GM21381 (cell line): ENCODE measurements around the gene RNF187.

Source experiments
- ATAC-seq: cut with Tn5 transposase; IDR thresholded peaks from one replicate; pipeline ENCODE4 v1.9.1; 2021; ENCODE audit warnings: mild to moderate bottlenecking, moderate library complexity; ENCODE audit not compliant: unreplicated experiment

The RNF187 gene

DNA sequence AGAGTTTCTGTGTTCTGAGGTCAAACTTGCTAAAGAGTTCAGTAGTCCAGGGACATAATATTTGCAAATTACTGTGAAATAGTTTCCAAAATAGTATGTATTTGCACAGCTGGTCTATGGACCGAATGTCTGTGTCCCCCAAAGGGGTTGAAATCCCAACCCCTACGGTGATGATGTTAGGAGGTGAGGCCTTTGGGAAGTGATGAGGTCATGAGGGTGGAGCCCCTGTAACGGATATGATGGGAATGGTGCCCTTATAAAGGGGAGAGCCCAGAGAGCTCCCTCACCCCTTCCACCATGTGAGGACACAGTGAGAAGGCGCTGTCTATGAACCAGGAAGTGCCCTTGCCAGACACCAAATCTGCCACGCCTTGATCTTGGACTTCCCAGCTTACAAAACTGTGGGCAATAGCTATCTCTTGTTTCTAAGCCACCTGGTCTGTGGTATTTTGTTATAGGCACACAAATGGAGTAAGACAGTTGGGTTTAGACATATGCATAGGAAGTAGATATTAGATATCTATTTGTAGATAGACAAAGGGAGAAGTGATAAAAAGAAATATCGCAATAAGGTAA is 21.7 kb downstream of the RNF187 start:
- no peak for ATAC-seq

DNA sequence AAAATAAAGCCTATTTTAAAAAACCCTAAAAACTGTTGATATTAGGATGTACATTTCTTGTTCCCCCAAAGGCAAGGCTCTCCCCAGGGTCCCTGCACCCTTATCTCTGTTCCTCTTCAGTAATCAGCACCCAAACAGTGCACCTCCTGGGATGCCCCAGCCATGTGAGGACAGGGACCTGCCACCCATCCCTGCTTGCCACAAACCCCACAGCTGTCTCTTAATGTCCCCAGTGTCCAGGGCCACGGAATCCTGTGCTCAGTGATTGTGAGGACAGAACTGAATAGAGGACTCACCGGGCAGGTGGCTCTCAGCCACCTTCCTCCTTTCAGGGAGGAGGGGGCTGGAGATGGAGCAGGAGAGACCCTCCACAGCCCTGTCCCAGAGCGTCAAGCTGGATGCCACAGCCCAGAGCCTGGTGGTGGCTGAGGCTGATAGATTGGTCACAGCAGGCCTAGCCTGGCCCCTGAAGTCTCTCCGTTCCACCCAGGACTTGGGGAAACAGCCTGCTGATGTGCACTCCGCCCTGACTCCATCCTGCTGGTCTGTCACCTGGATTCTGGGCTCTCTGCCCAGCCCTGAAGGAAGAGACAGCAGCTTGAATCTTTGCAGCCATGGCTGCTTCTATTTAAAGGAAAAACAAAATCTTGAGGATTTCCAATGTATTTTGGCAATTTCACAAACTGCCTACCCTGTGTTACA is 23.1 kb downstream of the RNF187 start:
- no peak for ATAC-seq

DNA sequence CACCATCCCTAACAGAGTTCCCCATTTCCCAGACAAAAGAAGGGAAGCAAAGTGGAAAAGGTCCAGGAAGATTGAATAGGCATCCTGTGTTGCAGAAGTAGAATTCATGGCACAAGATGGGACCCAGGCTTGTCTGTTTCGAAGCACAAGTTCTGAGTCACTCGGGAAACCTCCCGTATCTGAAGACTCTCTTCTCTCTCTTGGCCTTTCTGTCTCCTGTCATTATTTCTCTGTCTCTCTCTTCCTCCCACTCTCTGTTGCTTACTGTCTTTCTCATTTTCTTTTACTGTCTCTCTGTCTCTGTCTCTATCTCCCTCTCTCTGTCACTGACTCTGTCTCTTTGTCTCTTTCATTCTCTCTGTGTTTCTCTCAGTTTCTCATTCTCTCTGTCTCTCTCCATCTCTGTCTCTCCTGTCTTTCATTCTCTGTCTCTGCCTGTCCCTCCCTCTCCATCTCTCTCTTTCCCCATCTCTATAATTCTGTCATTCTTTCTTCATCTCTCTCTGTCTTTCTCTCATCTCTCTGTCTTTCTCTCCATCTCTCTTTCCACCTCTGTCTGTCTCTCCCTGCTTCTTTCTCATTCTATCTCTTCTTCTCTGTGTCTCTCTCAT is 23.7 kb downstream of the RNF187 start:
- no peak for ATAC-seq

DNA sequence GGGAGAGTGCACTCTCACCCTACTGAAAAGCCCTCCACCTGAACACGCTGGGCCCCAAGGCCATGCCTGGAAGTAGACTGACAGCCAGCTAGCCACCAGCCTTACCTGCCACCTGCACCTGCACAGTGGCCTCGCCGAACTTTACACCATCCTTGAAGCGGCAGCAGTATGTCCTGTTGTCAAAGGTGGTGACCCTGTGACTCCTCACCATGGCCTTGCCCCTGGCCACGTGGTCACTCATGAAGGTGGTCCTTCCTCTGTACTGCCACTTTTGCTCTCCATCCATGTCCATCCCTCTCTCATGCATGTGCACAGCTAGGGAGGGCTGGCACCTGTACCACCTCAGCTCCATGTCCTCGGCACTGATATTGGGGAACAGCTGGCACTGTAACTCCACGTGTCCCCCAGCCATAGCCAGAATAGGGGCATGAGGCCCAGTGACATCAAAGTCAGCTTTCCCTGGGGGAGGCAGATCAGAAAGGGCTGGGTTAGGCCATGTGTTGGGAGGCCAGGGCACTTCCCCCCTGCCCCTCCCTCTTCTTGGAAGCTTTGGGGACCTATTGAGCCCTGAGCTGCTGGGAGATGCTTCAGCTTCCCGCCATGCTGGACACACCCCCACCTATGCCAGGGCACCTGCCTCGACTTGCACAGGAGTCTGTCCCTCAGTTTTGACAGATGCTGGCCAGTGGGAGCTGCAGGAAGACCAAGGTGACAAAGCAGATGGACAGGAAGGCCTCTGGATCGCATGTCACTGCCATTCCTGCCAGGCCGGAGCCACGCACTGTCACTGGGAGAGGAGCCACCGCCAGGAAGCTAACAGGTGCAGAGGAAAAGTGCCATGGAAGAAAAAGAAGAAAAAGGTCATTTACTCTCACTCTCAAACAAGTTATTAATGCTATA is 24.6 kb downstream of the RNF187 start:
- no peak for ATAC-seq

DNA sequence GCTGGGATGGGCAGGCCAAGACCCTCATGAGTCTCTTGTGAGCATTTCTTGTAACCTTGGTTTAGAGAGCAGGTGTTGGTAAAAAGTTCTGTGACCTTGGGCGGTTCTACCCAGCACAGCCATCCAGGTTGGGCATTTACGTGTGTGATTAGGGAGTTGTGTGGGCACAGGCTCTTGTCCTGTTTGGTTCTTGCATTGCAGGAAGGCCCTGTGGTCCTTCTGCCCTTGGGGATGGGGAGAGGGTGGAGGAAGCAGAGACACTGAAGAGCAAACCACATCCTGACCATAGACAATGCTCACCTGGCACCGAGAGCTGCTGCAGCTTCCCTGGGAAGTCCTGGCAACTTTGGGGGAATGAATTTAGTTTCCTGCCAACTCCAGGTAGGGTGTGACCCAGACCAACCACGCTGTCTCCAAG is 25.6 kb downstream of the RNF187 start:
- no peak for ATAC-seq

DNA sequence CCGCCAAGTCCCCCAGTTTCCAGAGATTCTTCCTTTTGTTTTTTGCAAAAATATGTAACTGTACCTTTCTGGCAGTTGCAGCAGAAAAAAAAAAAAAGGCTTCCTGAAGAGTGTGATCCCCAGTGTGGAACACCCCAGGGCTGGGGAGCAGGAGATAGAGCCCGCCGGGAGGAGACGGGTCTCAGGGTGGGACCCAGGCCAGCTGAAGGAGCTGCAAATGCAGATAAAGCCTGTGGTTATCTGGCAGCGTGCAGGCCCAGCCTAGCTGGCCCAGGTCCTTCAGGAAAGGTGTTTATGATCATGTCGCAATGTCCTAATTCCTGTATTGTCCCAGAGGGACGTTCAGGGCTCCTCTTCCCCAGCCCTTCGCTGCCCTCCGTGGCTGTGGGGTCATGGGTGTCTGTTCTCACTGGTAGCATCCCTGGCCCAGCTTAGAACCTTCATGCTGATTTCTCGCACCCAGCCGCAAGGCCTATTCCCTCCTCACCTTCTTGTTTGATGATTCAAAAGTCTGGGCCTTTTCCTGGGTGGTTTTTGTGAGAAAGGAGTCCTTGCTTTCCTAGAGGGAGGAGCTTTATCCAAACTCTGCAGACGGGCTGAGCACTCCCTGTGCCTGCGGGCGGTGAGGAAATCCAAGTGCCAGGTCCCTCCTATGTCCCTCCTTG is 26.2 kb downstream of the RNF187 start:
- no peak for ATAC-seq

DNA sequence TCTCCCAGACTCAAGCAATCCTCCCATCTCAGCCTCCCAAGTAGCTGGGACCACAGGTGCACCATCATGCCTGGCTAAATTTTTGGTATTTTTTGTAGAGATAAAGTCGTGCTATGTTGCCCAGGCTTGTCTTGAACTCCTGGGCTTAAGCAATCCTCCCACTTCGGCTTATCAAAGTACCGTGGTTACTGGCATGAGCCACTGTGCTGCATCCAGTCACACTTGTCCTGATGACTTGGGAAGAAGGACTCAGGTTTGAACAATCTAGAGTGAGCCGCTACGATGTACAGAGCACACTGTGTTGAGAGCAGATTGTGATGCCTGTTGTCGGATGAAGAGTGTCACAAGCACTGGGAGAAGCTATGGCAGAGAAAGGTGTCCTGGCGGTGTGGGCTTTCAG is 27.2 kb downstream of the RNF187 start:
- ATAC-seq: no peak

DNA sequence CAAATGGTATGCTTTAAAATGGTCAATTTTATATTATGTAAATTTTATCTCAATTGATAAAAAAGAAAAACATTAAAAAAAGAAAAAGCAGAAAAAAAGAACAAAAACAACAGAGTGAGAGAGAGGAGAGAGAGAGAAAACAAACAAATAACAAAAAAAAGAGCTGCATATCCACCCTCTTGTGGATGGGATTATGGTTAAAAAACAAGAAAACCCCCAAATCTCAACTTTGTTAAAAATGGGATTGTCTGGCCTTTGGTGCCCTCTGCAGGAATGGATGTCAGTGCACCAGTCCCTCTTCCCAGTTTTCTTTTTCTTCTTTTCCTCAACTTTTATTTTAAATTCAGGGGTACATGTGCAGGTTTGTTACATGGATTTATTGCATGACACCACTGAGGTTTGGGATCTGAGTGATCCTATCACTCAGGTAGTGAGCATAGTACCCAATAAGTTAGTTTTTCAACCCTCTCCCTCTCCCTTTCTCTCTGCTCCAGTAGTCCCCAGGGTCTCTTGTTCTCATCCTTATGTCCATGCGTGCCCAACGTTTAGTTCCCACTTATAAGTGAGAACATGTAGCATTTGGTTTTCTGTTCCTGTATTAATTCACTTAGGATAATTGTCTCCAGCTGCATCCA is 28.1 kb downstream of the RNF187 start:
- ATAC-seq: no peak

DNA sequence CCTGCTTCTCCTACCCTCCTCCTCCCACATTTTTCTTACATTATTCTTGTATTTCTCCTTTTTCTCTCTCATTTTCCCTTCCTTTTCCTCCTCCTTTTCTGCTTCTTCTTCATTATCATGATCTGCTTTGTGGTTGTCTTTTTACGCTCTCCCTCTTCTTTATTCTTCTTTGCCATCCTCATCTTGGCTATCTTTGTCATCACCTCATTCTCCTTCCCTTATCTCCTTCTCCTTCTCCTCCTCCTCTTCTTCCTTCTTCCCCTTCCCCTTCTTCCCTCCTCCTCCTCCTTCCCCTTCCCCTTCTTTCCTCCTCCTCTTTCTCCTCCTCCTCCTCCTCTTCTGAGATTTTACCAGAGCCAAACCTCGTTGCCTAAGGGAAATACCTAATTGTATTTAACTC is 30.5 kb downstream of the RNF187 start:
- ATAC-seq: no peak

DNA sequence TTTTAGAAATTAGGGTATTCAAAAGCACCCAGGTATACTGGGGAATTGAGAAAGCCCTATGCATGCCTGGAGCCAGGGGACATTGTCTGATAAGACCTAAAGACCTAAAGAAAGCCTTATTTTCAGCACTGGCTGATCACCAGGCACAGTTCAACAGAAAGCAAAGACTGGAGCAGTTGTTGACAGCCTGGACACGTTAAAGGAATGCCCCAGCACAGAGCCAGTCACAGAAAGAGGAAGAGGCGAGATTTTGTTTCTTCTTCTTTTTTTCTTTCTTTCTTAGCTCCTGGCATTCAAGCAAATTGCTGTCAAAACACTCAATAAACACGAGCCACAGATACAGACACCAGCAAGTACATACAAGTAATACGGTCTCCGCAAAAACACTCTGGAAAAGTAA is 40.4 kb downstream of the RNF187 start:
- ATAC-seq: no peak

DNA sequence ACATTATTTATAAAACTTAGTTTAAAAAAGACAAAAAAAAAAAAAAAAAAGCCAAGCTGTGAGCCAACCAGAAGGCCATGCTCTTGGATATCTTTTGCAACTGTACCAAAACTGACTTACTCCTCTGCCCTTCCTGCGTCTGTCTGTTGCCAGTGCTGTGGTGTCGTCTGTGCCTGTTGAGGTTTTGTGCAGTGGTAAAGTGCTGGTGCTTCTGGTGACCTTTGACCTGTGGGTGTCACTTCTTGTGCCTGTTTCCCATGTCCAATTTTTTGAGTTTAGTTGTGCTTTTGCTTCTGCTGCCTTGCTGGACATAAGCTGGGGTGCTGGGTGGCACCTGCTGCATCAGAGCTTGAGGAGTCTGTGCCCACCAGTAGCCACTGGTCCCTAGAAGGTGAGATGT is 41.4 kb downstream of the RNF187 start:
- ATAC-seq: no peak

DNA sequence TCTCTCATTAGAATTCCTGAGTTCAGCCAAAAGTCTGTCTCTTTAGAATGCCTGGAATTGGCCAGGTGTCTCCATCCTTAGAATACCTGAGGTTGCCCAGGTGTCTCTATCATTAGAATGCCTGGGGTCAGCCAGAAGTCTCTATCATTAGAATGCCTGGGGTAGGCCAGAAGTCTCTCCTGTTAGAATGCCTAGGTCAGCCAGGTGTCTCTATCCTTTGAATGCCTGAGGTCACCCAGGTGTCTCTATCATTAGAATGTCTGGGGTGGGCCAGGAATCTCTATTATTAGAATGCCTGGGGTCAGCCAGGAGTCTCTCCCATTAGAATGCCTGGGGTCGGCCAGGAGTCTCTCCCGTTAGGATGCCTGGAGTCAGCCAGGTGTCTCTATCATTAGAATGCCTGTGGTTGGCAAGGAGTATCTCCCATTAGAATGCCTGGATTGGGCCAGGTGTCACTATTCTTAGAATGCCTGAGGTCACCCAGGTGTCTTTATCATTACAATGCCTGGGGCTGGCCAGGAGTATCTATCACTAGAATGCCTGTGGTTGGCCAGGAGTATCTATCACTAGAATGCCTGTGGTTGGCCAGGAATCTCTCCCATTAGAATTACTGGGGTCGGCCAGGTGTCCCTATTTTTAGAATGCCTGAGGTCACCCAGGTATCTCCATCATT is 43.0 kb downstream of the RNF187 start:
- ATAC-seq: no peak

DNA sequence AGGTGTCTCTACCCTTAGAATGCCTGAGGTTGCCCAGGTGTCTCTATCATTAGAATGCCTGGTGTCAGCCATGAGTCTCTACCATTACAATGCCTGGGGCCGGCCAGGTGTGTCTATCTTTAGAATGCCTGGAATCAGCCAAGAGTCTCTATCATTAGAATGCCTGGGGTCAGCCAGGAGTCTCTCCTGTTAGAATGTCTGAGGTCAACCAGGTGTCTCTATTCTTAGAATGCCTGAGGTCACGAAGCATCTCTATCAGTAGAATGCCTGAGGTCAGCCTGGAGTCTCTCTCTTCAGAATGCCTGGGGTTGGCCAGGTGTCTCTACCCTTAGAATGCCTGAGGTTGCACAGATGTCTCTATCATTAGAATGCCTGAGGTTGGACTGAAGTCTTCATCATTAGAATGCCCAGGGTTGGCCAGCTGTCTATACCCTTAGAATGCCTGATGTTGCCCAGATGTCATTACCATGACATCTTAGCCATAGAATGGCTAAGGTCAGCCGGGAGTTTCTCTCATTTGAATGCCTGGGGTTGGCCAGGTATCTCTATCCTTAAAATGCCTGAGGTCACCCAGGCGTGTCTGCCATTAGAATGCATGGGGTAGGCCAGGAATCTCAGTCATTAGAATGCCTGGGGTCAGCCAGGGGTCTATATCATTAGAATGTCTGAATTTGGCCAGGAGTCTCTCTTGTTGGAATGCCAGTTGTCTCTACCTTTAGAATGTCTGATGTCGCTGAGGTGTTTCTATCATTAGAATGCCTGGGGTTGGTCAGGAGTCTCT is 44.0 kb downstream of the RNF187 start:
- no peak for ATAC-seq

DNA sequence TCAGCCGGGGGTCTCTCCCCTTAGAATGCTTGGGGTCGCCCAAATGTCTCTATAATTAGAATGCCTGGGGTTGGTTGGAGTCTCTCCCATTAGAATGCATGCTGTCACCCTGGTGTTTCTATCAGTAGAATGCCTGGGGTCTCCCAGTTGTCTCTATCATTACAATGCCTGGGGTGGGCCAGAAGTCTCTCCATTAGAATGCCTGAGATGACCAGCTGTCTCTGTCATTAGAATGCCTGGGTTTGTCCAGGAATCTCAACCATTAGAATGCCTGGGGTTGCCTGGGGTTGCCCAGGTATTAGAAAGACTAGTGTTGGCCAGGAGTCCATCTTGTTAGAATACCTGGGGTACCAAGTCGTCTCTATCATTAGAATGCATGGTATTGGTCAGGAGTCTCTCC is 51.6 kb downstream of the RNF187 start:
- no peak for ATAC-seq

DNA sequence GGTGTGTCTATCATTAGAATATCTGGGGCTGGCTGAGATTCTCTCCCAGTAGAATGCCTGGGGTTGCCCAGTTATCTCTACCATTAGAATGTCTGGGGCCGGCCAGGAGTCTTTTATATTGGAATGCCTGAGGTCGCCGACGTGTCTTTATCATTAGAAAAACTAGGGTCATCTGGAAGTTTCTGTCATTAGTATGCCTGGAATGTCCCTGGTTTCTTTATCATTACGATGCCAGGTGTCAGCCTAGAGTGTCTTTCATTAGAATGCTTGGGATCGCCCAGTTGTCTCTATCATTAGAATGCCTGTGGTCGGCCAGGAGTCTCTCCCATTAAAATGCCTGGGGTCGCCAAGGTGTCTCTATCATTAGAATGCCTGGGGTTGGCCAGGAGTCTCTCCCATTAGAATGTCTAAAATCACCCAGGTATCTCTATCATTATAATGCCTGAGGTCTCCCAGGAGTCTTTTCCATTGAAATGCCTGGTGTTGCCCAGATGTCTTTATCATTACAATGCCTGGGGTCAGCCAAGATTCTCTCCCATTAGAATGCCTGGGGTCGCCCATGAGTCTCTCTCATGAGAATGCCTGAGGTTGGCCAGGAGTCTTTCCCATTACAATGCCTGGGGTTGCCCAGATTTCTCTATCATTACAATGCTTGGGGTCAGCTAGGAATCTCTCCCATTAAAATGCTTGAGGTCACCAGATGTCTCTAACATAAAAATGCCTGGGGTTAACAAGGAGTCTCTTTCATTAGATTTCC is 53.2 kb downstream of the RNF187 start:
- no peak for ATAC-seq

DNA sequence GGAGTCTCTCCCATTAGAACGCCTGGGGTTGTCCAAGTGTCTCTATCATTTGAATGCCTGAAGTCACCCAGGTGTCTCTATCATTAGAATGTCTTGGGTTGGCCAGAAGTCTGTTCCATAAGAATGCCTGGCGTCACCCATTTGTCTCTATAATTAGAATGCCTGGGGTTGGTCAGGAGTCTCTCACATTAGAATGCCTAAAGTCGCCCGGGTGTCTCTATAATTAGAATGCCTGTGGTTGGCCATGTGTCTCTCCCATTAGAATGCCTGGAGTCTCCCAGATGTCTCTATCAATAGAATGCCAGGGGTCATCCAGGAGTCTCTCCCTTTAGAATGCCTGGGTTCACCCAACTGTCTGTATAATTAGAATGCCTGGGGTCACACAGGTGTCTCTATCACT is 54.5 kb downstream of the RNF187 start:
- no peak for ATAC-seq

DNA sequence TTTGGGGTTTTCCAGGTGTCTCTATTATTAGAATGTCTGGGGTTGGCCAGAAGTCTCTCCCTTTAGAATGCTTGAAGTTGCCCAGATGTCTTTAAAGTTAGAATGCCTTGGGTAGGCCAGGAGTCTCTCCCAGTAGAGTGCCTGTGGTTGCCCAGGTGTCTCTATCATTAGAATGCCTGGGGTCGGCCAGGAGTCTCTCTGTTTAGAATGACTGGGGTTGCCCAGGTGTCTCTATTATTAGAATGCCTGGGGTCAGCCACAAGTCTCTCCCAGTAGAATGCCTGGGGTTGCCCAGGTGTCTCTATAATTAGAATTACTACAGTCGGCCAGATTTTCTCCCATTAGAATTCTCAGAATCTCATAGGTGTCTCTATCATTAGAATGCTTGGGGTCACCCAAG is 55.2 kb downstream of the RNF187 start:
- no peak for ATAC-seq

DNA sequence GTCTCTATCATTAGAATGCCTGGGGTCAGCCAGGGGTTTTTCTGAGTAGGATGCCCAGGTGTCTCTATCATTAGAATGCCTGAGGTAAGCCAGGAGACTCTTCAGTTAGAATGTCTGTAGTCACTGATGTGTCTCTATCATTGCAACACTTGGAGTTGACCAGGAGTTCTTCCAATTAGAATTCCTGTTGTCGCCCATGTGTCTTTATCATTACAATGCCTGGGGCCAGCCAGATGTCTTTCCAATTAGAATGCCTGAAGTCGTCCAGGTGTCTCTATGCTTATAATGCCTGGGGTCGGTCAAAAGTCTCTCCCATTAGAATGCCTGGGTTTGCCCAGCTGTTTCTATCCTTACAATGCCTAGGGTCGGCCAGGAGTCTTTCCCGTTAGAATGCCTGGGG is 55.8 kb downstream of the RNF187 start:
- no peak for ATAC-seq

DNA sequence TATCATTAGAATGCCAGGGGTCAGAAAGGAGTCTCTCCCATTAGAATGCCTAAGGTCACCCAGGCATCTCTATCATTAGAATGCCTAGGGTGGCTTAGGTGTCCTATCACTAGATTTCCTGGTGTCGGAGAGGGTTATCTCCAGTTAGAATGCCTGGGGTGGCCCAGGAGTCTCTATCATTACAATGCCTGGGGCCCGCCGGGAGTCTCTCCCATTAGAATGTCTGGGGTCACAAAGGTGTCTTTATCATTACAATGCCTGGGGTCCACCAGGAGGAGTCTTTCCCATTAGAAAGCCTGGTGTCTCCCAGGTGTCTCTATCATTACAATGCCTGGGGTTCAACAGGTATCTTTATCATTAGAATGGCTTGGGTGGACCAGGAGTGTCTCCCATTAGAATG is 56.2 kb downstream of the RNF187 start:
- no peak for ATAC-seq
